K562 (cell line): ENCODE measurements around the gene FMNL1. TPM values are rescaled to one million over a fixed set of nuclear protein-coding genes. Genes with fewer than 3 reads are reported as not detected.

Experiments used
- ARID1B ChIP-seq: fragments of 450-650 bp; IDR thresholded peaks from 2 replicates; pipeline ENCODE4 v1.6.1; 2016; ENCODE audit warnings: antibody characterized with exemption, mild to moderate bottlenecking, inconsistent platforms
- CBX2 ChIP-seq: fragments of 200-600 bp; sonication (generic); IDR thresholded peaks from one replicate; pipeline ENCODE4 v1.6.1; 2012; ENCODE audit warnings: mild to moderate bottlenecking, low read length, inconsistent platforms; ENCODE audit not compliant: insufficient read depth, poor library complexity, severe bottlenecking
- CTBP1 ChIP-seq: fragments of 450-650 bp; IDR thresholded peaks from 2 replicates; pipeline ENCODE4 v1.6.1; 2016; ENCODE audit warnings: borderline replicate concordance
- GATAD2A ChIP-seq: fragments of 450-650 bp; IDR thresholded peaks from 2 replicates; pipeline ENCODE4 v1.6.1; 2017
- HMG20B ChIP-seq: fragments of 250-450 bp; sonication (Bioruptor Pico); IDR thresholded peaks from 2 replicates; pipeline ENCODE4 v1.5.0; 2021; ENCODE audit warnings: mild to moderate bottlenecking
- KAT8 ChIP-seq: fragments of 450-650 bp; IDR thresholded peaks from 2 replicates; pipeline ENCODE4 v1.6.1; 2016; ENCODE audit warnings: low read depth, mild to moderate bottlenecking
- KLF1 ChIP-seq: fragments of 450-650 bp; IDR thresholded peaks from 2 replicates; pipeline ENCODE4 v1.6.1; 2016; ENCODE audit warnings: missing genetic modification characterization, missing compliant biosample characterization
- MAZ ChIP-seq, 2 experiments: fragments of 450-650 bp in 1 of 2; sonication (generic) in 1 of 2; formaldehyde crosslinking; IDR thresholded peaks in 1 of 2; conservative IDR thresholded peaks in 1 of 2; 2 replicates each; pipeline versions ENCODE4 v1.4.0 to v1.5.0; 2020; ENCODE audit warnings: mild to moderate bottlenecking in 1 of 2, missing genetic modification reagents in 1 of 2
- NCOA1 ChIP-seq: fragments of 450-650 bp; IDR thresholded peaks from 2 replicates; pipeline ENCODE4 v1.6.1; 2016; ENCODE audit warnings: low read depth
- POLR3A ChIP-seq: IDR thresholded peaks from 2 replicates; pipeline ENCODE4 v1.6.1; 2011; ENCODE audit warnings: borderline replicate concordance, mild to moderate bottlenecking, moderate library complexity; ENCODE audit not compliant: insufficient read length, insufficient read depth; ENCODE audit errors: extremely low read depth
- PTBP1 ChIP-seq: fragments of 200-400 bp; formaldehyde crosslinking; IDR thresholded peaks from 2 replicates; pipeline ENCODE4 v1.6.1; 2017; ENCODE audit warnings: low read depth, low read length
- TAF15 ChIP-seq: fragments of 200-400 bp; formaldehyde crosslinking; IDR thresholded peaks from 2 replicates; pipeline ENCODE4 v1.6.1; 2017; ENCODE audit warnings: mild to moderate bottlenecking, low read depth, low read length, moderate library complexity
- ZNF197 ChIP-seq: fragments of 200-800 bp; sonication (Bioruptor generic); IDR thresholded peaks from 2 replicates; pipeline ENCODE4 v1.6.1; 2016; ENCODE audit warnings: low read depth, missing genetic modification characterization, missing compliant biosample characterization
- ZNF507 ChIP-seq: conservative IDR thresholded peaks from 2 replicates; pipeline ENCODE4 v1.6.1; 2017; ENCODE audit warnings: missing genetic modification characterization, missing compliant biosample characterization
- ZNF589 ChIP-seq: fragments of 200-800 bp; sonication (Bioruptor generic); IDR thresholded peaks from 2 replicates; pipeline ENCODE4 v1.6.1; 2016; ENCODE audit warnings: low read depth, missing genetic modification characterization, missing compliant biosample characterization
- ZNF699 ChIP-seq: fragments of 250-450 bp; sonication (Bioruptor Pico); IDR thresholded peaks from 2 replicates; pipeline ENCODE4 v1.8.0; 2021; ENCODE audit warnings: mild to moderate bottlenecking, moderate library complexity; ENCODE audit not compliant: insufficient replicate concordance
- polyA plus RNA-seq, 8 experiments: library from polyadenylated mRNA; depleted of rRNA in 4 of 8; stranded (reverse) in 5 of 8; unstranded in 3 of 8; fragments of >200 nt; fragmentation: Nextera tagmentation in 2 of 8; fragmentation: Illumina TruSeq in 1 of 8; extraction: Ambion mirVana in 2 of 8; extraction: Trizol in 1 of 8; gene quantifications; 2 replicates each; pipeline versions ENCODE4 v1.2.1 to v1.2.3, GENCODE V29; 2011 to 2014; ENCODE audit warnings: inconsistent platforms in 1 of 8, missing spikeins in 1 of 8
- total RNA-seq, 7 experiments: library from RNA; depleted of rRNA in 6 of 7; stranded (reverse); fragments of >200 nt in 6 of 7; fragmentation: Illumina TruSeq in 2 of 7; extraction: Trizol in 2 of 7; gene quantifications; 2 replicates each; pipeline versions ENCODE4 v1.2.1 to v1.2.3, GENCODE V29; 2011 to 2021; ENCODE audit warnings: low replicate concordance in 1 of 7
- TF ChIP-seq, protein P1 (sequence below), 2 experiments: fragments of 150-350 bp in 1 of 2; IDR thresholded peaks; 2 replicates each; pipeline ENCODE4 v1.6.1; 2012 to 2016; ENCODE audit warnings: low read depth in 2 of 2, low read length in 2 of 2, mild to moderate bottlenecking in 1 of 2, moderate library complexity in 1 of 2
- TF ChIP-seq, protein P2 (sequence below): fragments of 250-450 bp; sonication (Bioruptor Pico); IDR thresholded peaks from 2 replicates; pipeline ENCODE4 v1.5.0; 2020; ENCODE audit warnings: mild to moderate bottlenecking, borderline replicate concordance
- TF ChIP-seq, protein P3 (sequence below): fragments of 250-450 bp; sonication (Bioruptor Pico); IDR thresholded peaks from 2 replicates; pipeline ENCODE4 v1.4.0; 2020; ENCODE audit warnings: mild to moderate bottlenecking
- TF ChIP-seq, protein P4 (sequence below), 2 experiments: fragments of 450-650 bp in 1 of 2; sonication (generic) in 1 of 2; formaldehyde crosslinking; conservative IDR thresholded peaks; 2 replicates each; pipeline versions ENCODE4 v1.4.0 to v1.8.1; 2020 to 2022; ENCODE audit warnings: mild to moderate bottlenecking in 1 of 2, missing genetic modification reagents in 1 of 2

FMNL1 gene
- total and polyA plus RNA-seq, 9 of the 15 experiments (the other 6 are each of a cell fraction or from before 2014, with no cell fraction given): 0.70 to 36.6 (median 7.7) TPM

DNA sequence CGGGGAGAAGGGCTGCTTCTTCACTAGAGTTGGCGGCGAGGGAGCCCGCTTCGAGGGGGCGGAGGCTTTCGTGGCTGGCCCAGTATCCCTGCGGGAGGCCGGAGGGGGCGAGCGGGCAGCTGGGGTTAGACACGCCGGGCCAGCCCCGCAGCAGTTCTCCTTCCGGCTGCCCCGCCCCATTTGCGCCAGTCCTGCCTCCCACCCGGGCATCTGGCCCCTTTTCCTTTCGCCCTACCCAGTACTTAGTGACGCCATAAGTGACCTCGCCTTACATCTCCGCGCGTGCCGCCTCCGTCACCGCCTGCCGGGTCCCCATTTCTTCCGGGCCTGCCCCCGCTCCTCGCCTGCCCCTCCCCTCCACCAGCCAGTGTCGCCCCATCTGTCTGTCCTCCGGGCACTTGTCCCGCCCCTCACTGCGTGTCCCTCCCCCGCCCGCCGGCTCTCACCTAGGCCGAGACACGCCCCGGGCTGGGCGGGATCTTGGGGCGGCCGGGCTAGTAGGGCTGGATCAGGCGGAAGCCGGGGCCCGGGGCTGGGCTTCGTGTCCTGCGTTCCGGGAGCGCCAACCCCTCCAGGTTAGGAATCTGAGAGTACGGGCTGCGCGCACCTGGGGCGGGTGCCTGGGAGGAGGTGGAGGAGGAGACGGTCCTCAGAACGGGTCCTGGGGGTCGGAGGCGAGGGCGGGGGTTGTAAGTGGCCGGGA is 25.9 kb downstream of the FMNL1 start (continued):
- TF ChIP-seq, protein P1, sequence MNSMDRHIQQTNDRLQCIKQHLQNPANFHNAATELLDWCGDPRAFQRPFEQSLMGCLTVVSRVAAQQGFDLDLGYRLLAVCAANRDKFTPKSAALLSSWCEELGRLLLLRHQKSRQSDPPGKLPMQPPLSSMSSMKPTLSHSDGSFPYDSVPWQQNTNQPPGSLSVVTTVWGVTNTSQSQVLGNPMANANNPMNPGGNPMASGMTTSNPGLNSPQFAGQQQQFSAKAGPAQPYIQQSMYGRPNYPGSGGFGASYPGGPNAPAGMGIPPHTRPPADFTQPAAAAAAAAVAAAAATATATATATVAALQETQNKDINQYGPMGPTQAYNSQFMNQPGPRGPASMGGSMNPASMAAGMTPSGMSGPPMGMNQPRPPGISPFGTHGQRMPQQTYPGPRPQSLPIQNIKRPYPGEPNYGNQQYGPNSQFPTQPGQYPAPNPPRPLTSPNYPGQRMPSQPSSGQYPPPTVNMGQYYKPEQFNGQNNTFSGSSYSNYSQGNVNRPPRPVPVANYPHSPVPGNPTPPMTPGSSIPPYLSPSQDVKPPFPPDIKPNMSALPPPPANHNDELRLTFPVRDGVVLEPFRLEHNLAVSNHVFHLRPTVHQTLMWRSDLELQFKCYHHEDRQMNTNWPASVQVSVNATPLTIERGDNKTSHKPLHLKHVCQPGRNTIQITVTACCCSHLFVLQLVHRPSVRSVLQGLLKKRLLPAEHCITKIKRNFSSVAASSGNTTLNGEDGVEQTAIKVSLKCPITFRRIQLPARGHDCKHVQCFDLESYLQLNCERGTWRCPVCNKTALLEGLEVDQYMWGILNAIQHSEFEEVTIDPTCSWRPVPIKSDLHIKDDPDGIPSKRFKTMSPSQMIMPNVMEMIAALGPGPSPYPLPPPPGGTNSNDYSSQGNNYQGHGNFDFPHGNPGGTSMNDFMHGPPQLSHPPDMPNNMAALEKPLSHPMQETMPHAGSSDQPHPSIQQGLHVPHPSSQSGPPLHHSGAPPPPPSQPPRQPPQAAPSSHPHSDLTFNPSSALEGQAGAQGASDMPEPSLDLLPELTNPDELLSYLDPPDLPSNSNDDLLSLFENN (IDR thresholded peaks at IDR 0.05; ENCODE audit: low read depth in 2 of 2, low read length in 2 of 2): no peak
- TF ChIP-seq ZNF197 (CRISPR knock-in tag) (no peak), ARID1B (peak; percentile 52; the same call in 1 of the 2 replicates), HMG20B (CRISPR knock-in tag) (0 out of 2 replicates have a peak, but pooled peaks have one; percentile 61), KAT8 (no peak), POLR3A (no peak), CBX2 (no peak), NCOA1 (peak; percentile 90), TAF15 (no peak), MAZ (CRISPR knock-in tag; conservative IDR thresholded peaks at IDR 0.05 in 1 of 2, IDR thresholded peaks at IDR 0.05 in 1 of 2) (peak; percentile 71 to 92), ZNF589 (CRISPR knock-in tag) (0 out of 2 replicates have a peak, but pooled peaks have one; percentile 38), ZNF699 (CRISPR knock-in tag) (no peak), ZNF507 (tag) (no peak), PTBP1 (no peak), KLF1 (tag) (no peak), GATAD2A (no peak), CTBP1 (peak; percentile 22; the same call in 1 of the 2 replicates)
- TF ChIP-seq, protein P2, sequence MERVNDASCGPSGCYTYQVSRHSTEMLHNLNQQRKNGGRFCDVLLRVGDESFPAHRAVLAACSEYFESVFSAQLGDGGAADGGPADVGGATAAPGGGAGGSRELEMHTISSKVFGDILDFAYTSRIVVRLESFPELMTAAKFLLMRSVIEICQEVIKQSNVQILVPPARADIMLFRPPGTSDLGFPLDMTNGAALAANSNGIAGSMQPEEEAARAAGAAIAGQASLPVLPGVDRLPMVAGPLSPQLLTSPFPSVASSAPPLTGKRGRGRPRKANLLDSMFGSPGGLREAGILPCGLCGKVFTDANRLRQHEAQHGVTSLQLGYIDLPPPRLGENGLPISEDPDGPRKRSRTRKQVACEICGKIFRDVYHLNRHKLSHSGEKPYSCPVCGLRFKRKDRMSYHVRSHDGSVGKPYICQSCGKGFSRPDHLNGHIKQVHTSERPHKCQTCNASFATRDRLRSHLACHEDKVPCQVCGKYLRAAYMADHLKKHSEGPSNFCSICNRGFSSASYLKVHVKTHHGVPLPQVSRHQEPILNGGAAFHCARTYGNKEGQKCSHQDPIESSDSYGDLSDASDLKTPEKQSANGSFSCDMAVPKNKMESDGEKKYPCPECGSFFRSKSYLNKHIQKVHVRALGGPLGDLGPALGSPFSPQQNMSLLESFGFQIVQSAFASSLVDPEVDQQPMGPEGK: no peak
- TF ChIP-seq, protein P3, sequence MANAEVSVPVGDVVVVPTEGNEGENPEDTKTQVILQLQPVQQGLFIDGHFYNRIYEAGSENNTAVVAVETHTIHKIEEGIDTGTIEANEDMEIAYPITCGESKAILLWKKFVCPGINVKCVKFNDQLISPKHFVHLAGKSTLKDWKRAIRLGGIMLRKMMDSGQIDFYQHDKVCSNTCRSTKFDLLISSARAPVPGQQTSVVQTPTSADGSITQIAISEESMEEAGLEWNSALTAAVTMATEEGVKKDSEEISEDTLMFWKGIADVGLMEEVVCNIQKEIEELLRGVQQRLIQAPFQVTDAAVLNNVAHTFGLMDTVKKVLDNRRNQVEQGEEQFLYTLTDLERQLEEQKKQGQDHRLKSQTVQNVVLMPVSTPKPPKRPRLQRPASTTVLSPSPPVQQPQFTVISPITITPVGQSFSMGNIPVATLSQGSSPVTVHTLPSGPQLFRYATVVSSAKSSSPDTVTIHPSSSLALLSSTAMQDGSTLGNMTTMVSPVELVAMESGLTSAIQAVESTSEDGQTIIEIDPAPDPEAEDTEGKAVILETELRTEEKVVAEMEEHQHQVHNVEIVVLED (CRISPR knock-in tag): no peak
- TF ChIP-seq, protein P4, sequence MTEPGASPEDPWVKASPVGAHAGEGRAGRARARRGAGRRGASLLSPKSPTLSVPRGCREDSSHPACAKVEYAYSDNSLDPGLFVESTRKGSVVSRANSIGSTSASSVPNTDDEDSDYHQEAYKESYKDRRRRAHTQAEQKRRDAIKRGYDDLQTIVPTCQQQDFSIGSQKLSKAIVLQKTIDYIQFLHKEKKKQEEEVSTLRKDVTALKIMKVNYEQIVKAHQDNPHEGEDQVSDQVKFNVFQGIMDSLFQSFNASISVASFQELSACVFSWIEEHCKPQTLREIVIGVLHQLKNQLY (CRISPR knock-in tag; conservative IDR thresholded peaks at IDR 0.05): 0 out of 4 replicates have a peak, but pooled peaks of 1 of the 2 experiments have one; percentile 38
